Measurements from ENCODE around the gene SASH1. TPM values are rescaled to one million over a fixed set of nuclear protein-coding genes. Genes with fewer than 3 reads are reported as not detected.

The SASH1 gene
- total RNA-seq, 1 donor from 2014 or later, result 10.2 TPM

- no peak for TF ChIP-seq EZH2 (IDR thresholded peaks at IDR 0.05)
- TF ChIP-seq CTCF (IDR thresholded peaks at IDR 0.05), result no peak
- TF ChIP-seq EZH2phosphoT487 (IDR thresholded peaks at IDR 0.05), result no peak
- peaks cover 9% of the 10 kb centered on the region for H3K36me3 Mint-ChIP-seq
- Histone ChIP-seq H3K9ac (no peak overlapping the region), H3K9me3 (ENCODE audit: low read depth) (no peaks in the 10 kb centered on the region), H3K4me3 (peak overlapping the region; percentile 15), H2AFZ (replicated peaks) (no peak overlapping the region), H3K27me3 (peaks cover 12% of the 10 kb centered on the region), H3K4me2 (peak overlapping the region; percentile 67), H4K20me1 (ENCODE audit: low read depth) (peaks cover 12% of the 10 kb centered on the region), H3K4me1 (peaks cover 57% of the 10 kb centered on the region), H3F3A (ENCODE audit: low read depth) (peaks cover 52% of the 10 kb centered on the region), H3K36me3 (no peaks in the 10 kb centered on the region), H3K79me2 (ENCODE audit: low read depth) (peaks cover 37% of the 10 kb centered on the region), H3K27ac (peak overlapping the region; percentile 28)
- DNase-seq (ENCODE audit: low spot score), result no peak
- peaks cover 2% of the 10 kb centered on the region for H3K27me3 Mint-ChIP-seq (ENCODE audit: insufficient read depth, low read depth)
- H3K4me1 Mint-ChIP-seq, result peaks cover 49% of the 10 kb centered on the region
- peaks cover 3% of the 10 kb centered on the region for H3K9me3 Mint-ChIP-seq
- peak overlapping the region; percentile 27 for H3K27ac Mint-ChIP-seq
- H3K4me3 Mint-ChIP-seq, result no peak overlapping the region
Observed at GRCh38 chr6:148346681-148347440, 4.2 kb downstream of the SASH1 start.

GRCh38 chr6:148347441-148348054 lies 4.9 kb downstream of the SASH1 start:
- Histone ChIP-seq H2AFZ (replicated peaks) (no peak overlapping the region), H3K36me3 (no peaks in the 10 kb centered on the region), H3K27me3 (peaks cover 12% of the 10 kb centered on the region), H3K79me2 (ENCODE audit: low read depth) (peaks cover 37% of the 10 kb centered on the region), H3K4me1 (peaks cover 56% of the 10 kb centered on the region), H3F3A (ENCODE audit: low read depth) (peaks cover 46% of the 10 kb centered on the region), H3K4me2 (peak overlapping the region; percentile 67), H3K9ac (no peak overlapping the region), H3K4me3 (peak overlapping the region; percentile 15), H3K9me3 (ENCODE audit: low read depth) (no peaks in the 10 kb centered on the region), H4K20me1 (ENCODE audit: low read depth) (peaks cover 12% of the 10 kb centered on the region), H3K27ac (peak overlapping the region; percentile 28)
- H3K36me3 Mint-ChIP-seq, result peaks cover 9% of the 10 kb centered on the region
- H3K27me3 Mint-ChIP-seq (ENCODE audit: insufficient read depth, low read depth), result peaks cover 2% of the 10 kb centered on the region
- no peak overlapping the region for H3K4me3 Mint-ChIP-seq
- H3K27ac Mint-ChIP-seq, result no peak overlapping the region
- DNase-seq (ENCODE audit: low spot score), result no peak
- TF ChIP-seq EZH2phosphoT487 (IDR thresholded peaks at IDR 0.05) (no peak), EZH2 (IDR thresholded peaks at IDR 0.05) (no peak), CTCF (IDR thresholded peaks at IDR 0.05) (no peak)
- H3K9me3 Mint-ChIP-seq, result peaks cover 3% of the 10 kb centered on the region
- peaks cover 44% of the 10 kb centered on the region for H3K4me1 Mint-ChIP-seq

GRCh38 chr6:148348335-148348734 lies 5.7 kb downstream of the SASH1 start:
- no peaks in the 10 kb centered on the region for H3K36me3 ChIP-seq
- peaks cover 10% of the 10 kb centered on the region for H4K20me1 ChIP-seq (ENCODE audit: low read depth)
- no peak overlapping the region for H3K9ac ChIP-seq
- H3K4me1 ChIP-seq, result peaks cover 54% of the 10 kb centered on the region
- H3K4me3 ChIP-seq, result no peak overlapping the region
- peaks cover 44% of the 10 kb centered on the region for H3K4me1 Mint-ChIP-seq
- H3K4me2 ChIP-seq, result no peak overlapping the region
- no peak overlapping the region for H3K27ac Mint-ChIP-seq
- H3K9me3 Mint-ChIP-seq, result peaks cover 3% of the 10 kb centered on the region
- H3K36me3 Mint-ChIP-seq, result peaks cover 9% of the 10 kb centered on the region
- H3K27ac ChIP-seq, result no peak overlapping the region
- H2AFZ ChIP-seq (replicated peaks), result no peak overlapping the region
- H3K27me3 Mint-ChIP-seq (ENCODE audit: insufficient read depth, low read depth), result peaks cover 2% of the 10 kb centered on the region
- peaks cover 42% of the 10 kb centered on the region for H3F3A ChIP-seq (ENCODE audit: low read depth)
- no peak for DNase-seq (ENCODE audit: low spot score)
- H3K9me3 ChIP-seq (ENCODE audit: low read depth), result no peaks in the 10 kb centered on the region
- TF ChIP-seq EZH2 (IDR thresholded peaks at IDR 0.05), result no peak
- no peak for TF ChIP-seq CTCF (IDR thresholded peaks at IDR 0.05)
- TF ChIP-seq EZH2phosphoT487 (IDR thresholded peaks at IDR 0.05), result no peak
- H3K4me3 Mint-ChIP-seq, result no peak overlapping the region
- peaks cover 8% of the 10 kb centered on the region for H3K27me3 ChIP-seq
- peaks cover 33% of the 10 kb centered on the region for H3K79me2 ChIP-seq (ENCODE audit: low read depth)
